ENCODE results near the gene TMEM271. TPM values are rescaled to one million over a fixed set of nuclear protein-coding genes. Genes with fewer than 3 reads are reported as not detected.
"Not testable (repeated sequence)": the region's sequence is repeated elsewhere in the genome, so short reads cannot be mapped to it uniquely, and the experiment has no call there.

Gene TMEM271
- total RNA-seq, 2 experiments from 2014 or later = not detected

DNA sequence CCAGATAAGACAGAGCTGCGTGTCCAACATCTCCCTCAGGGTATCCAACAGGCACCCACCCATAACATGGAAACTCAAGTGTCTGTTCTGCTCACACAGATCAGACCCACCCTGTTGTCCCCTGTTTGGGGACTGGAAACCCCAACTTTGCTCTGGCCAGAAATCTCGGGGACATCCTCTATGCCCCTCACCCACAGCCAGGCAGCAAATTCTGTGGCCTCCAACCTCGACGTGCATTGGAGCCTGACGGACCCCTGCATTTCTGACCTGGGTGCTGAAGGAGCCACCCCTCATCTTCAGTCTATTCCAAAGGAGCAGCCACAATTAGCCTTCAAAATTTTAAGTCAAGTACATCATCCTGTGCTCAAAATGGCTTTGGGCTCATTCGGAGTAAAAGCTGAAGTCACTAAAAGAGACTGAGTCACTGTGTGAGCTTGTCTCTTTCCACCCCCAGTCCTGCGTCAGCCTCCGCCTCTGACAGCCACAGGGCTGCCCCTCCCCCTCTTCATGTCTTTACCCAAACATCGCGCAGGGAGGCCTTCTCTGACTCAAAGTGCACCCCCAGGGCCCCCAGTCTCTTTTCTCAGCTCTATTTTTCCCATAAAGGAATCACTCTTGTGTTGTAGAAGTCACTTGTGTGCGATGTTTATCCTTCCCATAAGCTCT lies 24.9 kb upstream of the TMEM271 start:
- no peak for DNase-seq
- no peak overlapping the region for H3K27ac Mint-ChIP-seq
- H3K4me1 Mint-ChIP-seq = no peaks in the 10 kb centered on the region
- H3K4me3 Mint-ChIP-seq = no peak overlapping the region
- H3K36me3 Mint-ChIP-seq (ENCODE audit: low read depth) = no peaks in the 10 kb centered on the region
- peaks cover 7% of the 10 kb centered on the region for H3K27me3 Mint-ChIP-seq
- CTCF ChIA-PET = no interaction called here
- POLR2A ChIA-PET = no interaction called here
- peaks cover 16% of the 10 kb centered on the region for H3K9me3 Mint-ChIP-seq

DNA sequence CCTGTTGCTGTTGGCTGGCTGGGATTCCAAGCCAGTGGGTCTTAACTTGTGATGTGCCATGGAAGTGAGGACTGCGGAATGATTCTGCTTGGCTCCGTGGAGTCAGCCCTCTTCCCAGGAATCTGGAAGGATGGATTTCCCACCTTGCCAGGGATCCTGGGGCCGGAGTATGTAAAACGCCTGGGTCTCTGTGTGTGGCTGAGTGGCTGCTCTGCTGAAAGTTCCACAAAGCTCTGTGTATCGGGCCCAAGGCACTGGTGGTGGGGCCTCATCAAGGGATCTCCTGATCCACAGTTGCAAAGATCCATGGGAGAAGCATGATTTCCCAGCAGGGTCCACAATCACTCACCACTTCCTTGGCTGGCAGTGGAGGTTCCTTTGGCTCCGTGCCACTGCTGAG lies 24.1 kb upstream of the TMEM271 start:
- ChIA-PET CTCF (no interaction called here), POLR2A (no interaction called here)
- no peaks in the 10 kb centered on the region for H3K36me3 Mint-ChIP-seq (ENCODE audit: low read depth)
- H3K4me1 Mint-ChIP-seq = no peaks in the 10 kb centered on the region
- H3K27me3 Mint-ChIP-seq = peaks cover 12% of the 10 kb centered on the region
- H3K4me3 Mint-ChIP-seq = no peak overlapping the region
- H3K27ac Mint-ChIP-seq = no peak overlapping the region
- H3K9me3 Mint-ChIP-seq = peaks cover 17% of the 10 kb centered on the region
- DNase-seq = no peak

DNA sequence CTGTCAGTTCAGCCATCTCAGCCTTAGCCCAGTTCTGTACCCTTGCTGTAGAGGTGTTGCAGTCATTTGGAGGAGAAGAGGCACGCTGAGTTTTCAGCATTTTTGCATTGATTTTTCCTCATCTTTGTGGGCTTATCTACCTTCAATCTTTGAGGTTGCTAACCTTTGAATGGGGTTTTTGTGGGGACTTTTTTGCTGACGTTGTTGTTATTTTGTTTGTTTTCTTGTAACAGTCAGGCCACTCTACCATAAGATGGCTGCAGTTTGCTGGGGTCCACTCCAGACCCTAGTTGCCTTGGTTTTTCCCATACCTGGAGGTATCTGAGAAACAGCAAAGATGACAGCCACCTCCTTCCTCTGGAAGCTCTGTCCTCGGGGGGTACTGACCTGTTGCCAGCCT lies 22.8 kb upstream of the TMEM271 start:
- Mint-ChIP-seq H3K36me3 (ENCODE audit: low read depth) (no peaks in the 10 kb centered on the region), H3K27me3 (peaks cover 12% of the 10 kb centered on the region), H3K4me3 (no peak overlapping the region), H3K4me1 (no peaks in the 10 kb centered on the region), H3K27ac (no peak overlapping the region), H3K9me3 (peaks cover 21% of the 10 kb centered on the region)
- POLR2A ChIA-PET = no interaction called here
- DNase-seq = no peak
- CTCF ChIA-PET = no interaction called here

DNA sequence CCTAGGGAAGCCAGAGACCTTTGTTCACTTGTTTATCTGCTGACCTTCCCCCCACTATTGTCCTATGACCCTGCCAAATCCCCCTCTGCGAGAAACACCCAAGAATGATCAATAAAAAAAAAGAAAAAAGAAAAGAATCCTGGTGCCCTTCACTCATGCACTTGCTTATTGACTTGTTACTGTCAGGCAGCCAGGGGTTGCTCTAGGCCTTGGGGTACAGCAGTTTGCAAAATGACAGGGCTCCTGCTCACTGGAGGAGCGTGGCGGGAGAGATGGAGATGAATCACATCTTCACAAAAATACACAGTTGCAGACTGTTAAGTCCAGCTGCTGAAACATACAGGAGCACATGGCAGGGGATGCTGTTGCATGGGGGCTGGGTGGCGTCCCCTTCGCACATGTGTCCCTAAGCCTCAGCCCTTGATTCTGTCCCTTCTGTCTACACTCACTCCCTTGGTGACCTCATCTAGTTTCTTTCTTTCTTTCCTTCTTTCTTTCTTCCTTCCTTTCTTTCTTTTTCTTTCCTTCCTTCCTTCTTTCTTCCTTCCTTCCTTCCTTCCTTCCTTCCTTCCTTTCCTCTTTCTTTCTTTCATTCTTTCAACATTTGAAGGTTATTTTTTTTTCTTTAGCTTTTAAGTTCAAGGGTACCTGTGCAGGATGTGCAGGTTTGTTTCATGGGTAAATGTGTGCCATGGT lies 16.9 kb upstream of the TMEM271 start:
- Mint-ChIP-seq H3K27ac (no peak overlapping the region), H3K4me3 (no peak overlapping the region), H3K36me3 (ENCODE audit: low read depth) (peaks cover 4% of the 10 kb centered on the region), H3K9me3 (peaks cover 35% of the 10 kb centered on the region), H3K27me3 (peaks cover 12% of the 10 kb centered on the region), H3K4me1 (no peaks in the 10 kb centered on the region)
- DNase-seq = no peak
- POLR2A ChIA-PET = no interaction called here
- CTCF ChIA-PET = no interaction called here

DNA sequence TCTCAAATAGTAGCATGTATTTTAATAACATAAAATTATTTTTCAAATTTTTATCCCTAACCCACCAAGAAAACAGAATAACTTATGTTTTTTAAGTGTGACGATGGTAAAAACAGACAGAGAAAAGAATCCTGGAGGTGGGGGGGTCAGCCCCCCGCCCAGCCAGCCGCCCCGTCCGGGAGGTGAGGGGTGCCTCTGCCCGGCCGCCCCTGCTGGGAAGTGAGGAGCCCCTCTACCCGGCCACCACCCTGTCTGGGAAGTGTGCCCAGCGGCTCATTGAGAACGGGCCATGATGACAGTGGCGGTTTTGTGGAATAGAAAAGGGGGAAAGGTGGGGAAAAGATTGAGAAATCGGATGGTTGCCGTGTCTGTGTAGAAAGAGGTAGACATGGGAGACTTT lies 16.1 kb upstream of the TMEM271 start:
- H3K36me3 Mint-ChIP-seq (ENCODE audit: low read depth); POLR2A ChIA-PET; H3K27ac Mint-ChIP-seq; H3K4me1 Mint-ChIP-seq; CTCF ChIA-PET; H3K4me3 Mint-ChIP-seq; DNase-seq: not testable (repeated sequence)
- H3K9me3 Mint-ChIP-seq = peaks cover 38% of the 10 kb centered on the region
- peaks cover 12% of the 10 kb centered on the region for H3K27me3 Mint-ChIP-seq

DNA sequence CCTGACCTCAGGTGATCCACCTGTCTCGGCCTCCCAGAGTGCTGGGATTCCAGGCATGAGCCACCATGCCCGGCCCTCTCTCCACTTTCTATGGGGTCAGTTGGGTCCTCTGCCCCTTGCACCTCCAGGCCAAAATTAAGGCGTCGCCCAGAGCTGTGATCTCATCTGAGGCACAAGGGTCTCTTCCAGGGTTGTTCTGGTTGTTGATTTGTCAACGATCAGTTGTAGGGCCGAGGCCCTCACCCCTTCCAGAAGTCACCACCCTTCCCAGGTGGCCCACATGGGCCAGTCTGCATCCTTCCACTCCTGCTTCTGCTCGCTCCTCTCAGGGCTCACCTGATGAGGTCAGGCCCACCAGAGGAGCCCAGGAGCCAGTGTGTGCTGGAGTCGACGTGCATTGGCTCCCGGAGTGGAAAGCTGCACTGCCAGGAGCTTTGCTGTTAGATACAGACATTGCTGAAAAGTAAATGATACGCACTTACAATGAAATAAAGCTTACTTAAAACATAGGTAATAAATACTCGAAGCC lies 14.3 kb upstream of the TMEM271 start:
- peaks cover 2% of the 10 kb centered on the region for H3K27me3 Mint-ChIP-seq
- H3K4me1 Mint-ChIP-seq = no peaks in the 10 kb centered on the region
- H3K36me3 Mint-ChIP-seq (ENCODE audit: low read depth) = peaks cover 4% of the 10 kb centered on the region
- H3K4me3 Mint-ChIP-seq = no peak overlapping the region
- ChIA-PET POLR2A (no interaction called here), CTCF (no interaction called here)
- H3K9me3 Mint-ChIP-seq = peaks cover 39% of the 10 kb centered on the region
- no peak for DNase-seq
- no peak overlapping the region for H3K27ac Mint-ChIP-seq

DNA sequence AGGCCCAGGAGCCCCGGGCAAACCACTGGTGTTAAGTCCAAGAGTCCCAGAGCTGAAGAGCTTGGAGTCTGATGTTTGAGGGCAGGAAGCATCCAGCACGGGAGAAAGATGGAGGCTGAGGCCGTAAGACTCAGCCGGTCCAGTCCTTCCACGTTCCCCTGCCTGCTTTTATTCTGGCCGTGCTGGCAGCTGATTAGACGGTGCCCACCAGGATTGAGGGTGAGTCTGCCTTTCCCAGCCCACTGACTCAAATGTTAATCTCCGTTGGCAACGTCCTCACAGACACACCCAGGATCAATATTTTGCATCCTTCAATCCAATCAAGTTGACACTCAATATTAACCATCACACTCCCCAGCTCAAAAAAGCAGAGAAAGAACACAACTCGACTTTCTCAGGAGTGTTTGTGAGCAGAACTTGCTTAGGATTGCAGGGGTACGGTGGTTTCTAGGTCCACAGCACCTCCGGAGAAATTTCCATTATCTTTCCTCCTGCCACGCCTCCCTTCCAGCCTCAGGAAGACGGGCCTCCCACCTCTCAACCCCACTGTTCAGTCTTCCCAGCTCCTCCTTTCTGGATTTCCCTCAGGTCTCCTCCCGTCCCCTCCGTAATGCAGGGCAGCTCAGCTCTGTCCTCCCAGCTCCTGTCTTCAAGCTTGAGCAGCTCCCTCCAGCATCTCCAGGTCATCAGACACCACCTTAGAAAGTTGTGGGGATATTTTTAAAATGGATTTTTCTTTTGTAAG lies 13.3 kb upstream of the TMEM271 start:
- POLR2A ChIA-PET = no interaction called here
- H3K9me3 Mint-ChIP-seq = peaks cover 34% of the 10 kb centered on the region

DNA sequence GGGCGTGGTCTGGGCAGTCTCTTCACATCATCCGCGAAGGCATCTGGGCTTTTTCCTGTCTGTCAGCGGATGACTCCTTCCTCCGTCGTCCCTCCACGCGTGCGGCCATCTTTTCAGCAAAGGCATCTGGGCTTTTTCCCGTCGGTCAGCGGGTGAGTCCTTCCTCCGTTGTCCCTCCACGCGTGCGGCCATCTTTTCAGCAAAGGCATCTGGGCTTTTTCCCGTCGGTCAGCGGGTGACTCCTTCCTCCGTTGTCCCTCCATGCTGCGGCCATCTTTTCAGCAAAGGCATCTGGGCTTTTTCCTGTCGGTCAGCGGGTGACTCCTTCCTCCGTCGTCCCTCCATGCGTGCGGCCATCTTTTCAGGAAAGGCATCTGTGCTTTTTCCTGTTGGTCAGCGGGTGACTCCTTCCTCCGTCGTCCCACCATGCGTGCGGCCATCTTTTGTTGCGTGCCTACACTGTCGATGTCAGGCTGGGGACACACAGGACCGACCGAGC lies 12.3 kb upstream of the TMEM271 start:
- POLR2A ChIA-PET = no interaction called here
- peaks cover 4% of the 10 kb centered on the region for H3K36me3 Mint-ChIP-seq (ENCODE audit: low read depth)
- no peaks in the 10 kb centered on the region for H3K4me1 Mint-ChIP-seq
- DNase-seq = no peak
- H3K9me3 Mint-ChIP-seq = peaks cover 33% of the 10 kb centered on the region
- H3K27me3 Mint-ChIP-seq = no peaks in the 10 kb centered on the region
- H3K4me3 Mint-ChIP-seq = no peak overlapping the region
- CTCF ChIA-PET = no interaction called here
- H3K27ac Mint-ChIP-seq = no peak overlapping the region

More for the DNA sequence above, 13.3 kb upstream of the TMEM271 start:
- DNase-seq = no peak
- no peak overlapping the region for H3K4me3 Mint-ChIP-seq
- H3K27ac Mint-ChIP-seq = no peak overlapping the region
- no peaks in the 10 kb centered on the region for H3K27me3 Mint-ChIP-seq
- no peaks in the 10 kb centered on the region for H3K4me1 Mint-ChIP-seq
- CTCF ChIA-PET = no interaction called here
- H3K36me3 Mint-ChIP-seq (ENCODE audit: low read depth) = peaks cover 4% of the 10 kb centered on the region

DNA sequence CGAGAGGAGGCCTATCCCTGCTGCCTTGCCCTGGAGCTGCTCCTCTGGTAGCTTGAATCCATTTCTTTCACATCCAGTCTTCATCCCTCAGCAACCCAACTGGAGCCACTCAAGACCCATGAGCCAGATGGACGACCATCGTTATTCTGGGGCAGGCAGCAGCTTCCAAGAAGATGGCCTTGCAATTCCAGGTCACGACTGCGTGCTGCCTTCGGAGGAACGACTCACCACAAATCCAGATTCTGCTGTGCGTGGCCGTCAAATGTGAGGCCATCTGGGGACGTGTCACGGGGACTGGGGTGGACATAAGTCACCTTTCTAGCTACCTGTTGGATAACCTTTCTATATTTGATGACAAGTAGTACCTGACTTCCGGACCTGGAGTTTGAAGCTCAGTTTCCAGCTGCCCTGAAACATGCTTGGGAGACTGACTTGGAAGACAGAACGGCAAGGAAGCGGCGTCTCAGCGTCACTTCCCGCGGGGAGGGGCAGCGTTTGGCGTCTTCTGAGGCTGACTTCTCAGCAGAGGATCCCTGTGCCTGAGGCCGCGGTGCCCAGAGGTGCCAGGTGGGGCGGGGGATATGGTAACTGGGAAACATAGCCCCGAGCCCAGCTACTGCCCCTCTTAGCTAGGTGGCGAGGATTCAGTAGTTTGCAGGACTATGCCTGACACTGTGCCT lies 11.7 kb upstream of the TMEM271 start:
- H3K27me3 Mint-ChIP-seq = no peaks in the 10 kb centered on the region
- POLR2A ChIA-PET = no interaction called here

DNA sequence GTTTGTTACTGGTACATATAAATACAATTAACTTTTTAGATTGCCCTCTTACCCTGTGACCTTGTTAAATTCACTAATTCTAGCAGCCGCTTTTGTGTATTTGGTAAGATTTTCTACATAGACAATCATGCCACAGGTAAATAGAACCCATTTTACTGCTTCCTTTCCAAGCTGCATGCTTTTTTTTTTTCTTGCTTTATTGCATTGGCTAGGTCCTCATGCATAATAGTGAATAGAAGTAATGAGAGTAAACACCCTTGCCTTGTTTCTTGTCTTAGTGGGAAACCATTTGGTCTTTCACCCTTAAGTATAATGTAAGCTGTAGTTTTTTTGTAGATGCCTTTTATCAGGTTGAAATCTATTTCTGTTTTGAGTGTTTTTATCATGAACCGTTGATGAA lies 7.7 kb upstream of the TMEM271 start:
- Mint-ChIP-seq H3K4me3 (no peak overlapping the region), H3K27me3 (peaks cover 19% of the 10 kb centered on the region), H3K36me3 (ENCODE audit: low read depth) (peaks cover 7% of the 10 kb centered on the region), H3K9me3 (peaks cover 25% of the 10 kb centered on the region), H3K4me1 (no peaks in the 10 kb centered on the region), H3K27ac (no peak overlapping the region)
- CTCF ChIA-PET = no interaction called here
- DNase-seq = no peak
- POLR2A ChIA-PET = no interaction called here

More for the DNA sequence above, 11.7 kb upstream of the TMEM271 start:
- H3K36me3 Mint-ChIP-seq (ENCODE audit: low read depth) = peaks cover 4% of the 10 kb centered on the region
- CTCF ChIA-PET = no interaction called here
- DNase-seq = no peak
- H3K4me3 Mint-ChIP-seq = no peak overlapping the region
- peaks cover 30% of the 10 kb centered on the region for H3K9me3 Mint-ChIP-seq
- H3K27ac Mint-ChIP-seq = no peak overlapping the region
- H3K4me1 Mint-ChIP-seq = no peaks in the 10 kb centered on the region

DNA sequence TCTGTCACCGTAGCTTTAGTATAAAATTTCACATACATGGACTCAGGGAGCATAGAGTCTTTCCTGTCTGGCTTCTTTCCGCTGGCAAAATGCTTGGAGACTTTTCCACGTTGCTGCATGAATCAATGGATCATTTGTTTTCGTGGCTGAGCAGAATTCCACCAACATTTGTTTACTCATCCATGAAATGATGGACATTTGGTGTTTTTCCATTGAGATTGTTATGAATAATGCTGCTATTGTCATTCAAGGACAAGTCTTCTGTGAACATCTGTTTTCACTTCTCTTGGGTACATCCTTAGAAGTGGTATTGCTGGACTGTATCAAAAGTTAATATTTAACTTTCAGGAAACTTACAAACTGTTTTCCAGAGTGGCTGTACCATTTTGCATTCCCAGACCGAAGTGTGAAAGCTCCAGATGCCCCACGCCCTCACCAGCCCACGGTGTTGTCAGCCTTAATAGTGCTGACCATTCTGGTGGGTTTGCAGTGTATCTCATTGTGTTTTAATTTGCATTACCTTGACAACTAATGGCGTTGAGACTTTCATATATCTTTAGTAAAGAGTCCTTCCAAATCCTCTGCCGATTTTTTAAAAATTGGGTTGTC lies 5.8 kb upstream of the TMEM271 start:
- Mint-ChIP-seq H3K27me3 (peaks cover 35% of the 10 kb centered on the region), H3K4me1 (peaks cover 6% of the 10 kb centered on the region), H3K36me3 (ENCODE audit: low read depth) (peaks cover 13% of the 10 kb centered on the region), H3K4me3 (no peak overlapping the region), H3K9me3 (peaks cover 24% of the 10 kb centered on the region), H3K27ac (no peak overlapping the region)
- ChIA-PET CTCF (no interaction called here), POLR2A (no interaction called here)
- DNase-seq = no peak

DNA sequence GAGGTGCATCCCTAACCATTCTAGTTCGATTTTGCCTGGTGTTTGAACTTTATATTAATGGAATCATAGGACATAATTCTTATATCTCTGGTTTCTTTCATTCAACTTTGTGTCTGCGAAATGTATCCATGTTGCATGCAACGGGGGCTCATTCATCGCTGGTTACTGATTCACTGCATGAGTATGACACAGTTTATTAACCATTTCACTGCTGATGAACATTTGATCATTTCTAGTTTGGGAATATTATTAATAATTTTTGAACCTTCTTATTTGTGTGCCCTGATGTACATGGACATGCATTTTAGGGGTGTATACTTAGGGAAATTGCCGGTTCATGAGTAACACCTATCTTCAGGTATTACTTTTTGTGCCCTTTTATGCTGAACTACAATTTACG lies 5.1 kb upstream of the TMEM271 start:
- H3K4me3 Mint-ChIP-seq = no peak overlapping the region
- peaks cover 13% of the 10 kb centered on the region for H3K36me3 Mint-ChIP-seq (ENCODE audit: low read depth)
- no peak for DNase-seq
- CTCF ChIA-PET = no interaction called here
- peaks cover 21% of the 10 kb centered on the region for H3K9me3 Mint-ChIP-seq
- no peak overlapping the region for H3K27ac Mint-ChIP-seq
- POLR2A ChIA-PET = no interaction called here
- peaks cover 6% of the 10 kb centered on the region for H3K4me1 Mint-ChIP-seq
- H3K27me3 Mint-ChIP-seq = peaks cover 36% of the 10 kb centered on the region

Measured in activated CD4-positive, alpha-beta memory T cell treated with anti-CD3 and anti-CD28 coated beads, Interleukin-2, amount 10 ng/mL, durations not matched to agents 7 days and 5 days (primary cell).